ENCODE data around the gene PSMG4.

PSMG4 gene

GRCh38 chr6:3291987-3292386, 33.2 kb downstream of the PSMG4 start:
- DNase-seq, result no peak

GRCh38 chr6:3292431-3293197, 33.9 kb downstream of the PSMG4 start:
- no peak for DNase-seq

GRCh38 chr6:3293271-3294155, 34.8 kb downstream of the PSMG4 start:
- DNase-seq, result no peak

- DNase-seq, result no peak
These were observed 35.6 kb downstream of the PSMG4 start for GRCh38 chr6:3294396-3294795.

- no peak for DNase-seq
These were observed 36.4 kb downstream of the PSMG4 start for GRCh38 chr6:3294921-3295871.

GRCh38 chr6:3296078-3296477, 37.3 kb downstream of the PSMG4 start:
- DNase-seq, result no peak

- DNase-seq, result no peak
These were observed 37.8 kb downstream of the PSMG4 start for GRCh38 chr6:3296537-3296936.

GRCh38 chr6:3297006-3297405, 38.3 kb downstream of the PSMG4 start:
- no peak for DNase-seq

- no peak for DNase-seq
These were observed 39.2 kb downstream of the PSMG4 start for GRCh38 chr6:3297909-3298308.

- DNase-seq, result no peak
These were observed 40.5 kb downstream of the PSMG4 start for GRCh38 chr6:3299221-3299620.

GRCh38 chr6:3301506-3301905, 42.8 kb downstream of the PSMG4 start:
- DNase-seq, result no peak

GRCh38 chr6:3303795-3304411, 45.2 kb downstream of the PSMG4 start:
- DNase-seq, result no peak

GRCh38 chr6:3304500-3305215, 45.9 kb downstream of the PSMG4 start:
- no peak for DNase-seq

GRCh38 chr6:3305216-3305565, 46.4 kb downstream of the PSMG4 start:
- DNase-seq, result no peak

GRCh38 chr6:3305831-3306230, 47.1 kb downstream of the PSMG4 start:
- DNase-seq, result no peak

GRCh38 chr6:3306848-3307247, 48.1 kb downstream of the PSMG4 start:
- DNase-seq, result no peak

- no peak for DNase-seq
These were observed 48.7 kb downstream of the PSMG4 start for GRCh38 chr6:3307436-3307835.

- no peak for DNase-seq
These were observed 49.4 kb downstream of the PSMG4 start for GRCh38 chr6:3308106-3308505.

- DNase-seq, result no peak
These were observed 50.8 kb downstream of the PSMG4 start for GRCh38 chr6:3309391-3310050.

- no peak for DNase-seq
These were observed 51.3 kb downstream of the PSMG4 start for GRCh38 chr6:3310051-3310448.

GRCh38 chr6:3310703-3311102, 52.0 kb downstream of the PSMG4 start:
- no peak for DNase-seq

Measured in CD4-positive, alpha-beta T cell treated with Interleukin-17A for 1 hour (primary cell).